HFFc6 (cell line): ENCODE results near the gene FAM124B. TPM values are rescaled to one million over a fixed set of nuclear protein-coding genes. Genes with fewer than 3 reads are reported as not detected.

Experiments
- DNase-seq: peaks from one replicate; pipeline ENCODE4 v3.0.0-alpha.2; 2018
- H3K27ac Mint-ChIP-seq: 2 replicates; pipeline ENCODE4 v1.8.0; 2020; ENCODE audit warnings: mild to moderate bottlenecking, mixed read lengths
- H3K27me3 Mint-ChIP-seq: 2 replicates; pipeline ENCODE4 v1.8.0; 2021; ENCODE audit warnings: mild to moderate bottlenecking, moderate library complexity, mixed read lengths; ENCODE audit not compliant: insufficient read depth
- H3K36me3 Mint-ChIP-seq: 2 replicates; pipeline ENCODE4 v1.8.0; 2021; ENCODE audit warnings: low read depth, mixed read lengths
- H3K4me1 Mint-ChIP-seq: 2 replicates; pipeline ENCODE4 v1.8.0; 2020; ENCODE audit warnings: low read depth, mixed read lengths
- H3K4me3 Mint-ChIP-seq: 2 replicates; pipeline ENCODE4 v1.8.0; 2020; ENCODE audit warnings: mild to moderate bottlenecking, moderate library complexity, mixed read lengths
- H3K9me3 Mint-ChIP-seq: 2 replicates; pipeline ENCODE4 v1.8.0; 2020; ENCODE audit warnings: mild to moderate bottlenecking, mixed read lengths
- CTCF ChIP-seq: fragments of 200-600 bp; sonication (generic); IDR thresholded peaks from 2 replicates; pipeline ENCODE4 v1.5.0; 2021; ENCODE audit warnings: antibody characterized with exemption, mild to moderate bottlenecking
- total RNA-seq, 6 experiments: library from RNA; stranded (reverse); fragmentation: NEBNext Ultra II Directional; extraction: Animal tissue kit (Norgen Biotek cat#: 25700); gene quantifications; 2 replicates in 1 of 6; 3 replicates in 5 of 6; pipeline ENCODE4 v1.2.3, GENCODE V29; 2021

The FAM124B gene
- total RNA-seq, 6 experiments from 2014 or later: 0.10 TPM; not detected in 5

GRCh38 chr2:224359569-224359968, 42.3 kb downstream of the FAM124B start:
- Mint-ChIP-seq H3K27me3 (peaks cover 6% of the 10 kb centered on the region), H3K36me3 (no peaks in the 10 kb centered on the region), H3K4me1 (no peaks in the 10 kb centered on the region), H3K9me3 (no peaks in the 10 kb centered on the region), H3K4me3 (no peak overlapping the region), H3K27ac (no peak overlapping the region)
- TF ChIP-seq CTCF: peak; percentile 64
- DNase-seq: no peak

DNA sequence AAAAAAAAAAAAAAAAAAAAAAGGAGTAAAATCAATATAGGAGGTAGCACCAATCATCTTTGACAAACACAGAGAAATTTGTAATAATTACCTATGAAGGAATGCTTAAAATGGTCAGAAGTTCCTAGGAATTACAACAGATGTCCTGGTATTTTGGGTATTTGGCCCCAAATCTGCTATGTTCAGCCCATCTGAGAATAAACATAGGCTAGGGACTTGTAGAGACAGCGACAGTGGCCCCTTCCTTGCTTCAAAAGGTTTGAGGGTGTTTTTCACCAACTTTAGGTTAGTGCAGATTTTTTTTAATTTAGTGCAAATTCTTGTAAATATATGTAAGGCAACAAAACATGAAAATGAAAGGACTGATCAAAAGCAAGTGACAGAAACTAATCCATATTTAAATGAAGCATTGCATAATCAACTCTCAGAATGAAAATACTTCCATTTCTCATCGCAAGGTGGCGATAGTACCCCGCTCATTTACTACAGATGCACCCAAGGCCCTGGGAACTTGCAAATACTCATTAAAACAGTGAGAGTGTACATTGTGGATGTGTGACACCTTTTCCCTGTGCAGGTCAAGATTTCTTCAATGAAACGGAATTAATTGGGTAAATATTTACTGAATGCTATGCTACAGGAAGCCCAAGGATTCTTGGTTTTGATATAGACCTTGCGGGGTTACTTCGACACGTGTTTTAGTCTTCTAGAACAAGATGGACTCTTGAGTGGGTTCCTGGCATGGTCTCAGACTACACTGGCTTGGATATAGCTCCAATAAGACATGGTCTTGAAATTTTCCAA, 44.6 kb downstream of the FAM124B start:
- Mint-ChIP-seq H3K27ac (no peak overlapping the region), H3K9me3 (no peaks in the 10 kb centered on the region), H3K4me3 (no peak overlapping the region), H3K4me1 (no peaks in the 10 kb centered on the region), H3K36me3 (no peaks in the 10 kb centered on the region), H3K27me3 (peaks cover 13% of the 10 kb centered on the region)
- TF ChIP-seq CTCF: peak; percentile 91
- peak; percentile 50 for DNase-seq

- H3K4me1 Mint-ChIP-seq: 0 out of 2 replicates have a peak, but pooled peaks cover 5% of the 10 kb centered on the region
- H3K36me3 Mint-ChIP-seq: no peaks in the 10 kb centered on the region
Observed at GRCh38 chr2:224354632-224355211, 47.2 kb downstream of the FAM124B start.

GRCh38 chr2:224350703-224351102, 51.2 kb downstream of the FAM124B start:
- H3K27me3 Mint-ChIP-seq: peaks cover 13% of the 10 kb centered on the region
- DNase-seq: no peak

More at GRCh38 chr2:224354632-224355211, 47.2 kb downstream of the FAM124B start:
- no peak for DNase-seq
- Mint-ChIP-seq H3K27me3 (peaks cover 13% of the 10 kb centered on the region), H3K4me3 (no peak overlapping the region), H3K27ac (no peak overlapping the region), H3K9me3 (no peaks in the 10 kb centered on the region)
- no peak for TF ChIP-seq CTCF

DNA sequence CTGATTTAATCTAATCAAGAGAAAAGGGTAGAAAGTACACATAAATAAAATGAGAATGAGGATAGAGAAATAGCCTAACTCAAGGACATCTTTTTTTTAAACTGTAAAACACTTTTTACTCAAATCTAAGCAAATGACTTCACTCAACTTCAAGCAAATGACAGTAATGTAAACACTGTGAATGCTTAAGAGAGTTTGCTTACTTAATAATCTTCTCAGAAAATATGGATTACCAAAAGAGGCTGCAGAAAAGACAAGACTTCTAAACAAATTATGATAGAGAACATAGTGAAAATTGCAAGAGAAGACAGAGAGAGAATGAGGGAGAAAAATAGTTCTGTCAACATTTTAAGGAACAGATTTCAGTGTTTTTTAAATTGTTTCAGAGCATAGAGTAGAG, 52.5 kb downstream of the FAM124B start:
- peaks cover 8% of the 10 kb centered on the region; the same call in 1 of the 2 replicates for H3K27me3 Mint-ChIP-seq
- H3K36me3 Mint-ChIP-seq: no peaks in the 10 kb centered on the region
- peaks cover 11% of the 10 kb centered on the region for H3K4me1 Mint-ChIP-seq
- H3K27ac Mint-ChIP-seq: no peak overlapping the region
- no peak overlapping the region for H3K4me3 Mint-ChIP-seq
- no peaks in the 10 kb centered on the region for H3K9me3 Mint-ChIP-seq
- TF ChIP-seq CTCF: no peak
- no peak for DNase-seq

More at GRCh38 chr2:224350703-224351102, 51.2 kb downstream of the FAM124B start:
- Mint-ChIP-seq H3K4me1 (peaks cover 11% of the 10 kb centered on the region), H3K27ac (no peak overlapping the region), H3K36me3 (no peaks in the 10 kb centered on the region), H3K9me3 (no peaks in the 10 kb centered on the region), H3K4me3 (no peak overlapping the region)
- TF ChIP-seq CTCF: no peak
